ENCODE results near the gene GLT6D1. TPM values are rescaled to one million over a fixed set of nuclear protein-coding genes. Genes with fewer than 3 reads are reported as not detected.

Gene GLT6D1
- total RNA-seq, 1 donor from 2014 or later: not detected

GRCh38 chr9:135664801-135665794 is 25.8 kb upstream of the GLT6D1 start:
- H3K27ac Mint-ChIP-seq (ENCODE audit: unreplicated experiment): no peak overlapping the region
- no peaks in the 10 kb centered on the region for H3K36me3 Mint-ChIP-seq (ENCODE audit: low read depth)
- DNase-seq (ENCODE audit: low spot score): no peak
- TF ChIP-seq CTCF (IDR thresholded peaks at IDR 0.05): no peak
- peaks cover 6% of the 10 kb centered on the region for H3K4me1 Mint-ChIP-seq (ENCODE audit: low read depth)
- peaks cover 8% of the 10 kb centered on the region for H3K9me3 Mint-ChIP-seq (ENCODE audit: low read depth)
- H3K4me3 Mint-ChIP-seq (ENCODE audit: unreplicated experiment): no peak overlapping the region
- peaks cover 9% of the 10 kb centered on the region for H3K27me3 Mint-ChIP-seq (ENCODE audit: low read depth)

- no peak for DNase-seq (ENCODE audit: low spot score)
- Mint-ChIP-seq H3K27ac (ENCODE audit: unreplicated experiment) (no peak overlapping the region), H3K4me1 (ENCODE audit: low read depth) (peaks cover 6% of the 10 kb centered on the region), H3K4me3 (ENCODE audit: unreplicated experiment) (no peak overlapping the region), H3K9me3 (ENCODE audit: low read depth) (peaks cover 8% of the 10 kb centered on the region), H3K27me3 (ENCODE audit: low read depth) (peaks cover 9% of the 10 kb centered on the region), H3K36me3 (ENCODE audit: low read depth) (no peaks in the 10 kb centered on the region)
- no peak for TF ChIP-seq CTCF (IDR thresholded peaks at IDR 0.05)
Measured at GRCh38 chr9:135664266-135664665, 24.9 kb upstream of the GLT6D1 start.

- Mint-ChIP-seq H3K27me3 (ENCODE audit: low read depth) (peaks cover 9% of the 10 kb centered on the region), H3K27ac (ENCODE audit: unreplicated experiment) (no peak overlapping the region), H3K4me1 (ENCODE audit: low read depth) (peaks cover 6% of the 10 kb centered on the region), H3K36me3 (ENCODE audit: low read depth) (no peaks in the 10 kb centered on the region), H3K9me3 (ENCODE audit: low read depth) (peaks cover 4% of the 10 kb centered on the region), H3K4me3 (ENCODE audit: unreplicated experiment) (no peak overlapping the region)
- TF ChIP-seq CTCF (IDR thresholded peaks at IDR 0.05): no peak
- no peak for DNase-seq (ENCODE audit: low spot score)
Measured at GRCh38 chr9:135663857-135664256, 24.5 kb upstream of the GLT6D1 start.

GRCh38 chr9:135663451-135663770 is 24.1 kb upstream of the GLT6D1 start:
- no peaks in the 10 kb centered on the region for H3K36me3 Mint-ChIP-seq (ENCODE audit: low read depth)
- peaks cover 6% of the 10 kb centered on the region for H3K4me1 Mint-ChIP-seq (ENCODE audit: low read depth)
- peaks cover 1% of the 10 kb centered on the region for H3K9me3 Mint-ChIP-seq (ENCODE audit: low read depth)
- TF ChIP-seq CTCF (IDR thresholded peaks at IDR 0.05): no peak
- H3K27ac Mint-ChIP-seq (ENCODE audit: unreplicated experiment): no peak overlapping the region
- H3K27me3 Mint-ChIP-seq (ENCODE audit: low read depth): peaks cover 9% of the 10 kb centered on the region
- H3K4me3 Mint-ChIP-seq (ENCODE audit: unreplicated experiment): no peak overlapping the region
- no peak for DNase-seq (ENCODE audit: low spot score)

- Mint-ChIP-seq H3K4me3 (ENCODE audit: unreplicated experiment) (no peak within 1 kb of the TSS), H3K9me3 (ENCODE audit: low read depth) (no peaks in the 10 kb centered on the region), H3K27me3 (ENCODE audit: low read depth) (peaks cover 7% of the 10 kb centered on the region), H3K4me1 (ENCODE audit: low read depth) (peaks cover 6% of the 10 kb centered on the region), H3K36me3 (ENCODE audit: low read depth) (no peaks in the 10 kb centered on the region), H3K27ac (ENCODE audit: unreplicated experiment) (no peak within 1 kb of the TSS)
- no peak for DNase-seq (ENCODE audit: low spot score)
- TF ChIP-seq CTCF (IDR thresholded peaks at IDR 0.05): no peak
Measured at GRCh38 chr9:135662758-135663450, 23.6 kb upstream of the GLT6D1 start, which contains the start of gene LCN9. Gene LCN9, plus strand, starts transcription at chr9:135663309. Its CDS starts 13 bp downstream, at chr9:135663322.

Measured in chondrocyte (in vitro differentiated cells).